Activated T-cell treated with anti-CD3 and anti-CD28 coated beads, Interleukin-2, amount 50 U/mL, for 48 hours (primary cell): ENCODE measurements around the gene RPL3.
"Not testable (repeated sequence)": the region's sequence is repeated elsewhere in the genome, so short reads cannot be mapped to it uniquely, and the experiment has no call there.

Source experiments
- DNase-seq, 2 experiments: peaks; one replicate each; pipeline ENCODE4 v3.0.0-alpha.2; 2020

The RPL3 gene

DNA sequence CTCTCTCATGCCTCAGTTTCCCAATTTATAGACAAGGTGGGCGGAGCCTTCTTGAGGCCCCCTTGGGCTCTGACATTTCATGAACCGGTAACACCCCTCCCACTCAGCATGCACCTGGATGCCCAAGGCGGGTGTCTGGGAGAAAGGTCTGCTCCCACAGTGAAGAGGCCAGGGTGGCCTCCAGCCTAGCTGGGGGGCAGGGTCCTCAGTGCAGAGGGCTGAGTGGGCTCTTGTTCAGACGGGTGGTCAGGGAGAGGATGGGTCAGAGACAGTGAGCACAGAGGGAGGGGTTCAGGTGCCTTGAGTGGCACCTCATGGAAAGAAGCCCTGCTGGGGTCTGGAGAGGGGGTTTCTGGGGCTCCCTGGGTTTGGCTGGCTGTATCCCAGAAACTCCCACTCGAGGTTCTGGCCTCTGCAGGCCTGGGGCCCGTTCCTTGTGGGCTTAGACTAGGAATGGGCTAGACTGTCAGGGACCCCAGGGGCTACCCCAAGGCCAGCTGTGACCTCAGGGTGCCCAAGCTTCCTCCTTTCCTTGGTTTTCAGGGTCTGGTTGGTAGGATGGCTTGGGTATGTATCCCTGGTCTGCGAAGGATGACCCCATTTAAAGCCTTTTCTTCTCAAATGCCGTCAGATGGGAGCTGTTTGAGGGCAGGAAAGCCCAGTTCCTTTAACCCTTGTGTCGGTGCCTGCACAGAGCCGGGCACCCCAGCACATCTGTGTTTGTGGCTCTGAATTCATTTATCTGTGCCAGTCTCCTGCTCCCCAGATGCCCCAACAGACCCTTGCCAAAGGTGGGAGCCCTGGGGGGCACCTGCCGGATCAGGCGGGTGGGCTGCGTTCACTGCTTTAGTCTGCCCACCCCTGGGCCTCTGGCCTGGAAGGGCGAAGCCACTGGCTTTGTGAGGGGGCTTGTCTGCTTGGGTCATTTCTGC lies 31.6 kb upstream of the RPL3 start:
- no peak for DNase-seq

DNA sequence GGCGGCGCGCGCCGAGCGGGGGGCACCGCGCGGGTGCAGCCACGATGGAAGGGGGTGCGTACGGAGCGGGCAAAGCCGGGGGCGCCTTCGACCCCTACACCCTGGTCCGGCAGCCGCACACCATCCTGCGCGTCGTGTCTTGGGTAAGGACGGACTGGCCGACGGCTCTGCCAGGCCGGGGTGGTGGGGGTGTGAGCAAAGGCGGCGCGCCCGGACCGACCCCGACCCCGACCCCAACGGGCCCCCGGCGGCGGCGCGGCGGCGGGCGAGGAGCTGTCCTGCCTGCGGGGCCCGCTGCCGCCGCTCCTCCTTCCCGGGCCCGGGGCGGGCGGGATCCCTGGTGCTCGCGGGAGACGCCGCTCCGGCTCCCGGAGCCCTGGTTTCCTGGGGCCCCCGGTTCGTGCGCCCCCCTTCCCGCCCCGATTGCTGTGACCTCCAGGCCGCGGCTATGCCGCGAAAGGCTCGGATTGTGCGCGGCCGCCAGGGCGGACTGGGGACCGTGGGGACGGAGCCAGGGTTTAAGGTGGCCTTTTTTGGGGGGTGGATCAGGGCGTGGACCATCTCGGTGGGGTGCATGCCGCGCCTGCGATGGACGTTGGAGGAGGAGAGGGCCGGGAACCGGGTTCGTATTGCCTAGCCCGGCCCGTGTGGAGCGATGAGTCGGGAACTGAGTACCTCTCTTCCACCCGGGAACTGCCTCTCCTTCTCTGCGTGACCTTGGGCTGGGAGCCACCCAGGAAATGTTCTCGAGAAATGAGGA lies 30.7 kb upstream of the RPL3 start, which contains the start of gene SYNGR1:
Gene SYNGR1 (plus strand): TSS at position 25 of the 760 bp plus-strand sequence. CDS start 20 bp downstream, at position 45.
- DNase-seq = peak in 1 of 2 experiments; percentile 36

GRCh38 chr22:39349506-39349966 lies 30.1 kb upstream of the RPL3 start:
- peak; percentile 42 to 53 for DNase-seq

GRCh38 chr22:39348909-39349505 lies 29.6 kb upstream of the RPL3 start:
- no peak for DNase-seq

DNA sequence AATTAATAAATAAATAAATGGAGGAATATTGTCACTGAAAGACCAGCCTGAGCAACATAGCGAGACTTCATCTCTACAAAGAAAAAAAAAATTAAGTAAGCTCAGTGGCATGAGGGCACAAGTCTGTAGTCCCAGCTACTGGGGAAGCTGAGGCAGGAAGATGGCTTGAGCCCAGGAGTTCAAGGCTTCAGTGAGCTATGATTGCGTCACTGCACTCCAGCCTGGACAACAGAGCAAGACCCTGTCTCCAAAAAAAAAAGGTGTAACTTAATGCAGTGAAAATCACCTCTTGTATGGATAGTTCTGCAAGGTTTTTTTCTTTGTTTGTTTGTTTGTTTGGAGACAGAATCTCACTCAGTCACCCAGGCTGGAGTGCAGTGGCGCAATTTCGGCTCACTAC lies 25.8 kb upstream of the RPL3 start:
- DNase-seq = no peak

- no peak for DNase-seq
Measured at GRCh38 chr22:39344046-39344390, 24.6 kb upstream of the RPL3 start.

- peak; percentile 61 to 65 for DNase-seq
Measured at GRCh38 chr22:39343259-39344045, 24.0 kb upstream of the RPL3 start.

GRCh38 chr22:39341179-39341578 lies 21.8 kb upstream of the RPL3 start:
- no peak for DNase-seq

GRCh38 chr22:39339775-39340174 lies 20.4 kb upstream of the RPL3 start:
- not testable (repeated sequence) for DNase-seq

- DNase-seq = no peak
Measured at GRCh38 chr22:39336411-39336810, 17.0 kb upstream of the RPL3 start.

DNA sequence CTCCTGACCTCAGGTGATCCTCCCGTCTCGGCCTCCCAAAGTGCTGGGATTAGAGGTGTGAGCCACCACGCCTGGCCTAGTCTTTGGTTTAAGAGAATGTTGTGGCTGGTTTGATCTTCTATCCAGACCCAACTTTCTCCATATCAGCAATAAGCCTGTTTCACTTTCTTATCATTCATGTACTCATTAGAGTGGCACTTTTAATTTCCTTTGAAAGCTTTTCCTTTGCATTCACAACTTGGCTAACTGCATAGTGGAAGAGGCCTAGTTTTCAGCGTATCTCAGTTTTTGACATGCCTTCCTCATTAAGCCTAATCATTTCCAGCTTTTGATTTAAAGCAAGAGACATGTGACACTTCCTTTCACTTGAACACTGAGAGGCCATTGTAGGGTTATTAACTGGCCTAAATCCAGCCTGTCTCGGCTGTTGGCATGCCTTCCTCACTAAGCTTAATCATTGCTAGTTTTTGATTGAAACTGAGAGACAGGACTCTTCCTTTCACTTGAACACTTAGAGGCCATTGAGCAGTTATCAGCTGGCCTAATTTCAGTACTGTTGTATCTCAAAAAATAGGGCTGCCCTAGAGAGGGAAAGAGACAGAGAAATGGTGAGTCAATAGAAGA lies 13.1 kb upstream of the RPL3 start:
- no peak for DNase-seq

DNA sequence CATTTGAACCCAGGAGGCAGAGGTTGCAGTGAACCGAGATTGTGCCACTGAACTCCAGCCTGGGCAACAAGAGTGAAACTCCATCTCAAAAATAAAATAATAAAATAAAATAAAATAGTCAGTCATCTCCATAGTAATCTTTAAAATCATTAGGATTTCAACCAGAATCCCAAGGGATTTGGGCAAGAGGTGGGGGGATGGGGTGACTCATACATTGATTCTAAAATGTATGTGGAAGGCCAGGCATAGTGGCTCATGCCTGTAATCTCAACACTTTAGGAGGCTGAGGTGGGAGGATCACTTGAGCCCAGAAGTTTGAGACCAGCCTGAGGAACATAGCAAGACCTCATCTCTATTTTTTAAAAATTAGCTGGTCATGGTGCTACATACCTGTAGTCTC lies 11.1 kb upstream of the RPL3 start:
- not testable (repeated sequence) for DNase-seq

GRCh38 chr22:39327995-39328754 lies 8.8 kb upstream of the RPL3 start:
- DNase-seq = no peak

- DNase-seq = no peak
Measured at GRCh38 chr22:39325392-39325932, 6.0 kb upstream of the RPL3 start.

GRCh38 chr22:39320616-39321029 lies 1.2 kb upstream of the RPL3 start:
- not testable (repeated sequence) for DNase-seq

GRCh38 chr22:39318507-39319283 lies 728 bp downstream of the RPL3 start:
- no peak for DNase-seq

DNA sequence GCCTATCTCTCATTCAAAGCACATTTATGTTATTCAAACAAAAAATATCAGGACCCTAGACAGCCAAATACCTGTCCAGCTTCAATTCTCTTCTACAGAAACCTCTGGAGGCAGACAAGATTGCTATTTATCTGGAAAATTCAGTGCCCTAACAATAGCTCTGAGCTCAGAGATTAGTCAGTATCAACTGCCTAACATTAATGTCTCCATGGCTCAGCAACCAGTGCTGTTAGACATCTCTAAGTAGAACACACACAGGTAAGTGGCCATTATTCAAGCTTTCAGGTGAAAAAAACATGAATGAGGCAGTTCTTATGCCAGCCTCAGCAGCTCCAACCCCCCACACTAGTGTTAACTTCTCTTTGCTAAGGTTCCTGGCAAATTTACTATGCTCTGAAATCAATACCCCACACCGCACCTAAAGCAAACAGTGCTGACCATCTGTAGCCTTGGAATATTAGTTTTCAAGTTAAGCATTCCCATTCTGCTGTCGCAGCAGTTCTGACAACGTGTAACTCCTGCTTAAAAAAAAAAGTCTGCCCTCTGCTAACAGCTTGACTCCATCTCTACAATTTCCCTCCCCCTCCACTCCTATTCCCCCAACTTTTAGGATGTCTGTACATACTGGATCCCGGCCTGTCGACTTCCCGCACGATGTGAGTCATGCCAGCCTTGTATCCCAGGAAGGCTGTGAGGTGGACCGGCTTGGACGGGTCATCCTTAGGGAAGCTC lies 1.5 kb downstream of the RPL3 start:
- DNase-seq = no peak

GRCh38 chr22:39317084-39317774 lies 2.2 kb downstream of the RPL3 start:
- DNase-seq = peak; percentile 55 to 57
